Measurements from ENCODE around the gene GSK3B.

DNA sequence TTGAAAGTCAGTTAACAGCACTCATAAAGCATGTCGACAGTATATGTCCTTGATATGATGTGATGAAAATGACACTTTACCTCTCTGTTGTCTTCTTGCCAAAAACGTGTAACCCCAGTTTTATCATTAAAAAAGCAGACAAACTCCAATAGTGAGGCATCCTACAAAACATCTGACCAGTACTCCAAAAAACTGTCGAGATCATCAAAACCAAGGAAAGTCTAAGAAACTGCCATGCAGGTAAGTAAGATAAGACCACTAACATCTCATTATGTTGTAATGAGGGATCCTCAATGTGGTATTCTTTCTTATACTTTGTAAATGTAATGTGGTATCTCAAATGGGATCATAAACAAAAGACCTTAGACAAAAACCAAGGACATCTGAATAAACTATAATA lies 160.0 kb downstream of the GSK3B start:
- TF ChIP-seq ZFP30 (CRISPR knock-in tag; IDR thresholded peaks at IDR 0.05) (no peak), ZFP3 (CRISPR knock-in tag; IDR thresholded peaks at IDR 0.05) (no peak), GLIS3 (CRISPR knock-in tag; IDR thresholded peaks at IDR 0.05) (no peak), ISL1 (CRISPR knock-in tag; IDR thresholded peaks at IDR 0.05) (no peak), RARB (CRISPR knock-in tag; IDR thresholded peaks at IDR 0.05) (no peak), ZNF70 (CRISPR knock-in tag; IDR thresholded peaks at IDR 0.05) (no peak), BACH2 (CRISPR knock-in tag; IDR thresholded peaks at IDR 0.05; ENCODE audit: borderline replicate concordance) (no peak), ZC3H10 (CRISPR knock-in tag; IDR thresholded peaks at IDR 0.05) (no peak), ZNF565 (CRISPR knock-in tag; conservative IDR thresholded peaks at IDR 0.05; ENCODE audit: low read depth) (no peak), CSDC2 (CRISPR knock-in tag; IDR thresholded peaks at IDR 0.05) (no peak), TOX (CRISPR knock-in tag; IDR thresholded peaks at IDR 0.05; ENCODE audit: borderline replicate concordance) (no peak)
- TF ChIP-seq, protein P1, sequence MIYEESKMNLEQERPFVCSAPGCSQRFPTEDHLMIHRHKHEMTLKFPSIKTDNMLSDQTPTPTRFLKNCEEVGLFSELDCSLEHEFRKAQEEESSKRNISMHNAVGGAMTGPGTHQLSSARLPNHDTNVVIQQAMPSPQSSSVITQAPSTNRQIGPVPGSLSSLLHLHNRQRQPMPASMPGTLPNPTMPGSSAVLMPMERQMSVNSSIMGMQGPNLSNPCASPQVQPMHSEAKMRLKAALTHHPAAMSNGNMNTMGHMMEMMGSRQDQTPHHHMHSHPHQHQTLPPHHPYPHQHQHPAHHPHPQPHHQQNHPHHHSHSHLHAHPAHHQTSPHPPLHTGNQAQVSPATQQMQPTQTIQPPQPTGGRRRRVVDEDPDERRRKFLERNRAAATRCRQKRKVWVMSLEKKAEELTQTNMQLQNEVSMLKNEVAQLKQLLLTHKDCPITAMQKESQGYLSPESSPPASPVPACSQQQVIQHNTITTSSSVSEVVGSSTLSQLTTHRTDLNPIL (CRISPR knock-in tag; IDR thresholded peaks at IDR 0.05; ENCODE audit: low read depth) = no peak
- TF ChIP-seq, protein P2, sequence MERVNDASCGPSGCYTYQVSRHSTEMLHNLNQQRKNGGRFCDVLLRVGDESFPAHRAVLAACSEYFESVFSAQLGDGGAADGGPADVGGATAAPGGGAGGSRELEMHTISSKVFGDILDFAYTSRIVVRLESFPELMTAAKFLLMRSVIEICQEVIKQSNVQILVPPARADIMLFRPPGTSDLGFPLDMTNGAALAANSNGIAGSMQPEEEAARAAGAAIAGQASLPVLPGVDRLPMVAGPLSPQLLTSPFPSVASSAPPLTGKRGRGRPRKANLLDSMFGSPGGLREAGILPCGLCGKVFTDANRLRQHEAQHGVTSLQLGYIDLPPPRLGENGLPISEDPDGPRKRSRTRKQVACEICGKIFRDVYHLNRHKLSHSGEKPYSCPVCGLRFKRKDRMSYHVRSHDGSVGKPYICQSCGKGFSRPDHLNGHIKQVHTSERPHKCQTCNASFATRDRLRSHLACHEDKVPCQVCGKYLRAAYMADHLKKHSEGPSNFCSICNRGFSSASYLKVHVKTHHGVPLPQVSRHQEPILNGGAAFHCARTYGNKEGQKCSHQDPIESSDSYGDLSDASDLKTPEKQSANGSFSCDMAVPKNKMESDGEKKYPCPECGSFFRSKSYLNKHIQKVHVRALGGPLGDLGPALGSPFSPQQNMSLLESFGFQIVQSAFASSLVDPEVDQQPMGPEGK (CRISPR knock-in tag; IDR thresholded peaks at IDR 0.05; ENCODE audit: borderline replicate concordance) = no peak
- TF ChIP-seq, protein P3, sequence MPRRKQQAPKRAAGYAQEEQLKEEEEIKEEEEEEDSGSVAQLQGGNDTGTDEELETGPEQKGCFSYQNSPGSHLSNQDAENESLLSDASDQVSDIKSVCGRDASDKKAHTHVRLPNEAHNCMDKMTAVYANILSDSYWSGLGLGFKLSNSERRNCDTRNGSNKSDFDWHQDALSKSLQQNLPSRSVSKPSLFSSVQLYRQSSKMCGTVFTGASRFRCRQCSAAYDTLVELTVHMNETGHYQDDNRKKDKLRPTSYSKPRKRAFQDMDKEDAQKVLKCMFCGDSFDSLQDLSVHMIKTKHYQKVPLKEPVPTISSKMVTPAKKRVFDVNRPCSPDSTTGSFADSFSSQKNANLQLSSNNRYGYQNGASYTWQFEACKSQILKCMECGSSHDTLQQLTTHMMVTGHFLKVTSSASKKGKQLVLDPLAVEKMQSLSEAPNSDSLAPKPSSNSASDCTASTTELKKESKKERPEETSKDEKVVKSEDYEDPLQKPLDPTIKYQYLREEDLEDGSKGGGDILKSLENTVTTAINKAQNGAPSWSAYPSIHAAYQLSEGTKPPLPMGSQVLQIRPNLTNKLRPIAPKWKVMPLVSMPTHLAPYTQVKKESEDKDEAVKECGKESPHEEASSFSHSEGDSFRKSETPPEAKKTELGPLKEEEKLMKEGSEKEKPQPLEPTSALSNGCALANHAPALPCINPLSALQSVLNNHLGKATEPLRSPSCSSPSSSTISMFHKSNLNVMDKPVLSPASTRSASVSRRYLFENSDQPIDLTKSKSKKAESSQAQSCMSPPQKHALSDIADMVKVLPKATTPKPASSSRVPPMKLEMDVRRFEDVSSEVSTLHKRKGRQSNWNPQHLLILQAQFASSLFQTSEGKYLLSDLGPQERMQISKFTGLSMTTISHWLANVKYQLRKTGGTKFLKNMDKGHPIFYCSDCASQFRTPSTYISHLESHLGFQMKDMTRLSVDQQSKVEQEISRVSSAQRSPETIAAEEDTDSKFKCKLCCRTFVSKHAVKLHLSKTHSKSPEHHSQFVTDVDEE (CRISPR knock-in tag; IDR thresholded peaks at IDR 0.05) = no peak
